Activated T-cell treated with anti-CD3 and anti-CD28 coated beads for 48 hours (primary cell): ENCODE results near the gene VAC14.
"Not testable (repeated sequence)": the region's sequence is repeated elsewhere in the genome, so short reads cannot be mapped to it uniquely, and the experiment has no call there.

ENCODE experiments used
- DNase-seq: peaks from one replicate; pipeline ENCODE4 v3.0.0-alpha.2; 2020; ENCODE audit warnings: low read depth

VAC14 gene

DNA sequence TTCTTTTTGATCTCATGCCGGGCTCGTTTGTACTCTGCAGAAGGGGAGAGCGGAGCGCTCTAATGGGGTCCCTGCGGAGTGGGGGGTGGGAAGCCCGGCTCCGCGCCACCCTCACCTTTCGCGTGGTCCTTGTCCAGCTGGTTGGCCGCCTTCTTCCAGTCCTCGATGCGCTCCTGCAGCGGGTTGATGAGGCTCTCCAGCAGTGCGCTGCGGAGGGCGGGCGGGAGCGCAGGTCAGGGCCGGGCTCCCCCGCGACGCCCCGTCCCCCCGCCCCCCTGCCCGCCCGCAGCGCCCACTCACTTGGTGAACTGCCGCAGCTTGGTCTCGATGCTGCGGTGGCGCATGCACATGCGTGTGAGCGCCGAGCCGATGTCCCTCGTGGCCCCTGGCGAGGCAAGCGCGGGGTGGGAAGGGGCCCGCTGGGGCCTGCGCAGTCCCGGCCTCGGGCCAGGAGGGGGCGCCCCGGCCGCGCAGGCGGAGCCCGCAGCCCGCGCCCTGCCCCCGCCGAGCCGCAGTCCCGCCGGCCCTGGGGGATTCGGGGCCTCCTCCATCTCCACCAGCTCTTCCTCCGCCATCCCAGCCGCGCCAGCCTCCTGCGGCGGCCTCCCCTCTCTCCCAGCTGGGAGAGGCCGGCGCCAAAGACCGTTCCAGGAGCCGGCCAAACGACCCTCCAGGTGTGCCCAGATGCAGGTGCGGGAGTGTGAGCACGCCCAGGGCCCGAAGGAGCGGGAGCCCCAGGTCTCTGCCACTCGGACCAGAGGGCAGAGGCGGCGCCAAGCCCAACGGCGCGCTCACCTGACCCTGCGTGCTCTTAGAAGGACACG is 121.1 kb downstream of the VAC14 start:
- DNase-seq = no peak

- DNase-seq = no peak
Measured at GRCh38 chr16:70678898-70679670, 121.9 kb downstream of the VAC14 start.

DNA sequence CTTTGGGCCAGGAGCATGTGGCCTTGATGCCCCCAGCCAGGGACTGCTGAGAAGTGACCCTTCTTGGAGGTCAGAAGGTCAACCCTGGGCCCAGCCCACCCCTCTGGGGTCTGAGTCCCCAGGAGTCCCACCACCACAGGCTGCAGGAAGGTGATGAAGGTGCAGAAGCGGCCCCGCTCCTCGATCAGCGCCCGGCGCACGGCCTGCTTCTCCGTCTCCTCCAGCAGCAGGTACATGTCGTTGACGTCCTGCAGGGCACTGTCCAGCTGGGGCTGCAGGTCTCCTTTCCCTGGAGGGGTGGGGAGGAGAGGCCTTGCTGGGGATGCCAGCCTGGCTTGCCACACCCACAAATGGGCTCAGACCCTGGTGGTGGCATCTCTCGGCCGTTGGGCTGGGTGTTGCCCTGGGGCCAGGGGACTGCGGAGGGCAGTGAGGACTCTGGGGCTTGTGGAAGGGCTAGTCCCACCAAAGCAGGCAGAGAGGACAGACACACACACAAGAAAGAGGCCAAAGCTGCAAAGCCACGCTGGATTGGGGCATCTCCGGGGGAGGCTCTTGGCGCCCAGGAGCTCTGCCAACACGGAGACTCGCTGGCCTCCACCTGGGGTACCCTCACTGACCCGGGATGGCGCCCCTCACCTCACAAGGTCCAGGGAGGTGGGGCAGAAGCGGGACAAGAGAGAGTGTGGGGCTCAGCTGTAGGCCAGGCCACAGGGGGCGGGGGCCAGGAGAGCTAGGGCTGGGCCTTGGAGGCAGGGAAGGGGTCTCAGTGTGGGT is 122.6 kb downstream of the VAC14 start:
- DNase-seq = no peak

- no peak for DNase-seq
Measured at GRCh38 chr16:70677499-70678120, 123.3 kb downstream of the VAC14 start.

GRCh38 chr16:70676675-70677498 is 124.1 kb downstream of the VAC14 start:
- DNase-seq = no peak

DNA sequence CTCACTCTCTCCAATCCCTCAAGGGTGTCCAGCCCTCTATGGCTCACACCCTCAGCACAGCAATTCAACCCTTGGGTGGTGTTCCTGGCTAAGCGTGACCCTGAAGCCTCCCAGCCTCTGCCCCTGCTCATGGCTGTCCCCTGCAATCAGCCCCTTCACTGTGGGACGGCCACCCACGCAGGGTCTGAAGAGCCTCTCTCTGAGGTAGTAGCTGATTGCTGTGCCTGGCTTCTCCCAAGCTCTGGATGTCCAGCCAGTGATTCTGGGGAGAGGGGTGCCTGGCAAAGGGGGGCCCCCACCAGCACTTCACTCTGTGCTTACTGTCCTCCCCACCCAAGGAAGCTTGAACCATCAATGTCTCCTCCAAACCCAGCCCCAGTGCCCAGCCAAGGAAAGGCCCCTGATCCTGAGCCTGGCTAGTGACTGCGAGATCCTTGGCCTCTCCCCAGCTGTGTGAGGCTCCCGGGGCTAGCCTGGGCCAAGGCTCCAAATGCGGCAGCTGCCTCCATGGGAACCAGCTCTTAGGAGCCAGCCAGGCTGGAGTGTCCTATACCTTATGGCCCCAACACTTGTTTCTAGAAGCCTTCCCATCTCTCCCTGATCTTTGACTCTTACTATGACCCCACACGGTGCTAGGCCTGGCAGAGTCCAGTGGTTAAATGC is 125.0 kb downstream of the VAC14 start:
- no peak for DNase-seq

DNA sequence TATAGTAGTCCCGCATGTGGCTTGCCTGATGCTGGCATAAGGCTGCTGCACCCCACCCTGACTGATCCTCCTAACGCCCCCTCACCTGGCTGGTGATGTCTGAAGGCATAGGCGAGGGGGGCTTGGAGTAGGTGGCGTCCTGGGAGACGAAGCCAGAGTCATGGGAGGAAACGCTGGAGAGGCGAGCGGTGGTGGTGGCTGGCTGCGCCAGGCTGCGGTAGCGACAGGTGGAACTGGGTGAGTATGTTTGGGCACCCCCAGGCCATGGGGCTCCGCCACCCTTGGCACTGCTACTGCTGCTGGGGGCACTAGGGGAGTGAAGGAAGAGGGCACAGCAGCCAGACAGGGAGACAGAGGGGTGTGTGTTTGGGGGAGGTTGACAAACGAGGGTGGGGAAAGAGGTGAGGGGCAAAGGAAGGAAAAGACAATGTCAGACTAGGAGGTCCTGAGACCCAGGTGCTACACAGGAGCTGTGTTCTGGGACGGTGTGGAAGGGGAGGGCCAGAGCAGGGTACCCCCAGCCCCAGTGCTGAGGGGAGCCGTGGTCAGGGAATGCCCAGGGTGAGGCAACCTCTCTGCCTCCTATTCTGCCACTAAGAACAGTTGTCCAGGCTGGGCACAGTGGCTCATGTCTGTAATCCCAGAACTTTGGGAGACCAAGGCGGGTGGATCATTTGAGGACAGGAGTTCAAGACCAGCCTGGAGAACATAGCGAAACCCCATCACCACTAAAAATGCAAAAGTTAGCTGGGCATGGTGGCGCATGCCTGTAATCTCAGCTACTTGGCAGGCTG is 126.5 kb downstream of the VAC14 start:
- DNase-seq = no peak

DNA sequence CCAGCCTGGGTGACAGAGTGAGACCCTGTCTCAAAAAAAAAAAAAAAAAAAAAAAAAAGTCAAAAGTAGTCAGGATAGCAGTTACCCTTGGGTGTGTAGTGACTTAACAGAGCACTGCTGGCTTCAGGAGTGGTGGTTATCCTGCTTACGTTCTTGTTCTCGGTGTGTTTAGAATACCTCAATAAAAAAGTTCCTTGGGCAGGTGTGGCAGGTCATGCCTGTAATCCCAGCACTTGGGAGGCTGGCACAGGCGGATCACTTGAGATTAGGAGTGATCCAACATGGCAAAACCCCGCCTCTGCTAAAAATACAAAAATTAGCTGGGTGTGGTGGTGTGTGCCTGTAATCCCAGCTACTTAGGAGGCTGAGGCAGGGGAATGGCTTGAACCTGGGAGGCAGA is 130.0 kb downstream of the VAC14 start:
- DNase-seq = not testable (repeated sequence)

- DNase-seq = no peak
Measured at GRCh38 chr16:70670175-70670574, 130.8 kb downstream of the VAC14 start.

DNA sequence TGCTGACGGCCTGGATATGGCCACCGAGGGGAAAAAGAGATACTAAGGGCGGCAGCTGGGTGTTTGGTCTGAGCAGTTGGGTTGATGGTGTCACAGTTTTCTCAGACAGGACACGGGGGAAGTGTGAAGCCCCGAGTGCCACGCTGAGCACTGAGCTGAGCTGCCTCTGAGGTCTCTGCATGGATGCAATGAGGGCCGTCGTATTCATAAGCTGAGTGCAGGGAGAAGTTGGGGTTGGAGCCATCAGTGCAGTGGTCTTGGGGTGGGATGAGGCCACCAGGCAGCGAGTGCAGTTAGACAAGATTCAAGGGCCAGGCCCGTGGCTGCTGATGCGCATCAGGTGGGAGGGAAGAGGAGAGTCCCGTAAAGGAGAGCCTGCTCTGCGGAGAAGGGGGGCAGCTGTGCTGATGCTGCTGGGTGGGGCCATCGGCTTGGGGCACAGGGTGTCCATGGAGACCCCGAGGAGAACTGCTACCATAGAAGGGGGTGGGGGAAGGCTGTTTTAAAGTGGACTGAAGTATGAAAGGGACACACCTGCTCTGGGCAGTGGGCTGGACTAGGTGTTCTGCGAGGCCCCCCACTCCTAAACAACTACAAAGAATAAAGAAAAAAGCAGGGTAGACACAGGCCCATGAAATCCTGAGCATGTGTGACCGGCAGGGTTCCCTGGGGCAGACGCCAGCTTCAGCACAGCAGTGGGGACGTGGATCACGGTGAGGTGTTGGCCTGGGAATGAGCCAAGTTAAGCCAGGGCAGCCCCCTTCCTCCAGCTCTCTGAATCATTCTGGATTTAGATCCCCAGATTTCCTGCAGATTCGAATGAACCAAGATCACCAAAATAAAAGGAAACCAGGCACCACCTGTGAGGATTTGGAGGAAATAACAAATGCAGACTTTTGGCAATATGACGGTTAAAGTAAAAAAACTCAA is 134.9 kb downstream of the VAC14 start:
- DNase-seq = no peak

DNA sequence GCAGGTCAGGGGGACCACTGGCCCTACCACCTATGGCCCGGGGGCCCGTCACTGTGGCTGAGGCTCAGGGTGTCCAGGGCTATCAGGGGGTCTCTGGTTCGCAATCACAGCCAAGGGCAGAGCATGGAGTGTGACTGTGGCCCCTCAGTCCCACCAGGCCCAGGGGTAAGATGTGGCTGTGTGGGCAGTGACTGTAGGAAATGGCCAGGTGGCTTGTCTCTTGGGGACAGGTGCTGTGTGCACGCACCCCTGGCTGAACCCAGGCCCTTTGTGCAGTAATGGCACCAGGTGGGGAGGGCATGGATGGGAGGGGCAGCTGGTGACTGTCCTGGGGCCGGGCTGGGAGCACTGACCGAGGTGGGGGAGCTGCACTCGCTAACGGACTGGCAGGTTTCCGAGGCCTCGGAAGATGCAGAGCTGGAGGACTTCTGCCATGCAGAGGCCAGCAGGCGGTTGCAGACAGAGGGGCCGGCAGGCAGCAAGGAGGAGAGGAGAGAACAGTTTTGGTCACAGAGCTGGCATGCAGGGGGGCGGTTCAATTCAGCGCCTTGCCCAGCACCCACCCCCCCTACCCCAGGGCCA is 135.8 kb downstream of the VAC14 start:
- no peak for DNase-seq

DNA sequence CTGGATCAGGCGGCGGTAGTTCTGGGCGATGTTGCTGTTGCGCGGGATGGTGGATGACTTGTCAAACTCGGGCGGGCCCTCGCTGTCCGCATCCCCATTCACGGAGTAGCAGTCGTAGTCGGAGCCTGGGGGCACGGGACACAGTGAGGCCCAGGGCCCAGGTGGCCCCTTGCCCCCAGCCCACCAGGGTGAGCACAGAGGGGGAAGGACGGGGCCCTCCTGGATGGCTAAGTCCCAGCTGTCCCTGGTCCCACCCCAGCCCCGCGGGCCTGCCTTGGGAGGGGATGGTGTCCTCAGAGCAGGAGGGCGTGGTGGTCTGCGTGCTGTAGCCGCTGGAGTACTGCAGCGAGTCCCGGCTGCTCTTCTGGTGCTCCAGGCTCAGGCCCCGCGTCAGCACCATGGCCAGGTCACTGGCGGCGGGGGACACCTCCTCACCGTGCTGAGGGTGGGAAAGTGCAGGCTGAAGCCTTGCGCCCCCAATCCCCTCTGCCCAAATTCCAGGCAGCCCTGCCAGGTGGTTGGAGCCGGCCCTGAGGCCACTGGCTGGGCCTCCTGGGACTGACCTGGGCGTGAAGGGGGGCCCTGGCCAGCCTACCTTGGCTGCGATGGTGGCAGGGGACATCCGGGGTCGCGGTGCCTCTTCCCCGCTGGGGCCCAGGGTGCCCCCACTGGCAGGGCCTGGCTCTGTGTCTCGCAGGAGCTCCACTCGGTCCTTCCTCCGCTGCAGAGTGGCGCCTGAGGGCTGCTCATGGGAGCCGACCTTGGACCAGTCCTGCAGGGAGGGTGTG is 136.4 kb downstream of the VAC14 start:
- DNase-seq = no peak

DNA sequence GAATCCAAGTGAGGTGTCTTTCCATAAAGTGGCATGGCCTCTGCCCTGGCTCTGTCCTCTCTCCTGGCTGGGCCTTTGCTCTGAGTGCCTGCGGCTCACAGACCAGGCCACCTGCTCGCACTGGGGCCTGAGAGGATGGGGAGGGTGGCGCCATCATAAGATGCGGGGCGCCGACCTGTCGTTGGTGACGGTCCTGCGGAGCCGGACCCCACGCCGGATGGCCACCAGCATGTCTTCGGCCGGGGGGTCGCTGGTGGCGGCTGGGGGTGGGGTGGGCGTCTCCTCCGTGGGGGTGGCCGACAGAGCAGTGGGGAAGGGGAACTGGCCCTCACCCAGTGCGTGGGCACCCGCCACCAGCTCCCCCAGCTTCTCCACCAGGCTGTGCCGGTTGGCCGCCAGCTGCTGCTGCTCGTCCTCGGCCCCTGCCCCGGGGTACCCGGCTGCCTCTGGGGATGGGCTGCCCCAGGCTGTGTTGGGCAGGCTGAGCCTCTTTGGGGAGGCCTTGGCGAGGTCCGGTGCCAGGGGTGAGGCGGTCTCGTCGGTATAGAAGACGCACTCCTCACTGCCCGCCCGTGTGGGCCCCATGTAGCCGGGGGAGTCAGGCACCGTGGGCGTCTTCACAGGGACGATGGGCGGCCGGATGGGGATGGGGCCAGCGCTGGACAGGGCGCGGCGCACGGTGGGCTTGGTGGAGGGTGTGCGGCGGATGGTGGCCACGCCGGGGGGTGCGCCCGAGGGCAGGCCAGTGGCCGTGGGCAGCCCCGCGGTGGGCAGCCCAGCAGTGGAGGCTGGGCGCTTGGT is 137.2 kb downstream of the VAC14 start:
- DNase-seq = no peak

- DNase-seq = no peak
Measured at GRCh38 chr16:70662991-70663523, 137.9 kb downstream of the VAC14 start.

GRCh38 chr16:70661918-70662641 is 138.9 kb downstream of the VAC14 start:
- DNase-seq = no peak

- DNase-seq = no peak
Measured at GRCh38 chr16:70661534-70661917, 139.4 kb downstream of the VAC14 start.
